Measurements from ENCODE around the gene HMCN1. TPM values are rescaled to one million over a fixed set of nuclear protein-coding genes. Genes with fewer than 3 reads are reported as not detected.

HMCN1 gene
- polyA plus RNA-seq, 1 of the 3 experiments (the other 2 are of a cell fraction), result 59.5 TPM

DNA sequence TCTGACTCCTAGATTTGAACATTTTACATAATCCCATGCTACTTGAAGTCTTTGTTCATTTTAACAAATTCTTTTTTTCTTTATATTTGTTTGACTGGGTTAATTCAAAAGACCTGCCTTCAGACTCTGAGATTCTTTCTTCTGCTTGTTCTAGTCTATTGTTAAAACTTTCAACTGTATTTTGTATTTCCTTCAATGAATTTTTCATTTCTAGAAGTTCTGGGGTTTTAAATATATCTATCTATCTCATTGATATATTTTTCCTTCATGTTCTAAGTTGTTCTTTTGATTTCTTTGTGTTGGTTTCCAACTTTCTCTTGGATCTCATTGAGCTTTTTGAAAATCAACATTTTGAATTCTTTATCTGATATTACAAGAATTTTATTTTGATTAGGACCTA lies 64.3 kb downstream of the HMCN1 start:
- Histone ChIP-seq H3F3A (replicated peaks; ENCODE audit: insufficient read depth) (peaks cover 3% of the 10 kb centered on the region), H3K4me1 (ENCODE audit: control insufficient read depth in 1 of 2, insufficient read depth in 2 of 2, low read depth in 1 of 2, low read length in 1 of 2) (peaks cover 0 to 3% of the 10 kb centered on the region in 2 experiments; a peak in 2 of 4 replicates), H3K36me3 (replicated peaks in 1 of 2; ENCODE audit: control insufficient read depth in 1 of 2, insufficient read depth in 2 of 2, low read length in 1 of 2) (peaks cover 0 to 4% of the 10 kb centered on the region in 2 experiments), H3K4me2 (no peak overlapping the region), H3K27me3 (ENCODE audit: insufficient read depth) (no peaks in the 10 kb centered on the region; the same call in 1 of the 2 replicates), H4K20me1 (ENCODE audit: insufficient read depth) (no peaks in the 10 kb centered on the region), H2AFZ (ENCODE audit: low read depth) (no peak overlapping the region), H3K9me3 (peaks cover 3% of the 10 kb centered on the region; the same call in 1 of the 2 replicates), H3K9me2 (no peaks in the 10 kb centered on the region), H3K9ac (no peak overlapping the region), H3K27ac (ENCODE audit: low read depth in 2 of 2, low read length in 1 of 2) (no peak overlapping the region), H3K79me2 (ENCODE audit: insufficient read depth) (no peaks in the 10 kb centered on the region), H3K4me3 (ENCODE audit: low read depth in 2 of 2, low read length in 1 of 2) (no peak overlapping the region)
- POLR2A ChIA-PET, result no interaction called here
- no peak for DNase-seq
- CTCF ChIA-PET, result no interaction called here
- TF ChIP-seq, protein P1, sequence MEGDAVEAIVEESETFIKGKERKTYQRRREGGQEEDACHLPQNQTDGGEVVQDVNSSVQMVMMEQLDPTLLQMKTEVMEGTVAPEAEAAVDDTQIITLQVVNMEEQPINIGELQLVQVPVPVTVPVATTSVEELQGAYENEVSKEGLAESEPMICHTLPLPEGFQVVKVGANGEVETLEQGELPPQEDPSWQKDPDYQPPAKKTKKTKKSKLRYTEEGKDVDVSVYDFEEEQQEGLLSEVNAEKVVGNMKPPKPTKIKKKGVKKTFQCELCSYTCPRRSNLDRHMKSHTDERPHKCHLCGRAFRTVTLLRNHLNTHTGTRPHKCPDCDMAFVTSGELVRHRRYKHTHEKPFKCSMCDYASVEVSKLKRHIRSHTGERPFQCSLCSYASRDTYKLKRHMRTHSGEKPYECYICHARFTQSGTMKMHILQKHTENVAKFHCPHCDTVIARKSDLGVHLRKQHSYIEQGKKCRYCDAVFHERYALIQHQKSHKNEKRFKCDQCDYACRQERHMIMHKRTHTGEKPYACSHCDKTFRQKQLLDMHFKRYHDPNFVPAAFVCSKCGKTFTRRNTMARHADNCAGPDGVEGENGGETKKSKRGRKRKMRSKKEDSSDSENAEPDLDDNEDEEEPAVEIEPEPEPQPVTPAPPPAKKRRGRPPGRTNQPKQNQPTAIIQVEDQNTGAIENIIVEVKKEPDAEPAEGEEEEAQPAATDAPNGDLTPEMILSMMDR (IDR thresholded peaks at IDR 0.05), result no peak
- TF ChIP-seq RAD21 (IDR thresholded peaks at IDR 0.05; ENCODE audit: low read length) (no peak), RXRA (IDR thresholded peaks at IDR 0.05; ENCODE audit: borderline replicate concordance, low read depth) (no peak), RCOR1 (IDR thresholded peaks at IDR 0.05; ENCODE audit: low read length) (no peak), MXI1 (IDR thresholded peaks at IDR 0.05; ENCODE audit: low read depth, low read length) (no peak), NRF1 (IDR thresholded peaks at IDR 0.05; ENCODE audit: low read depth, low read length) (no peak), FOSL2 (IDR thresholded peaks at IDR 0.05; ENCODE audit: borderline replicate concordance, low read depth) (no peak), MEF2A (IDR thresholded peaks at IDR 0.05; ENCODE audit: borderline replicate concordance, low read depth) (no peak), FOXM1 (IDR thresholded peaks at IDR 0.05; ENCODE audit: low read depth) (no peak), GABPA (IDR thresholded peaks at IDR 0.05; ENCODE audit: low read depth) (no peak), CHD2 (IDR thresholded peaks at IDR 0.05; ENCODE audit: low read length, partially characterized antibody) (no peak), EP300 (IDR thresholded peaks at IDR 0.05; ENCODE audit: borderline replicate concordance in 1 of 2, low read depth in 1 of 2, low read length in 1 of 2) (no peak), TCF12 (IDR thresholded peaks at IDR 0.05) (no peak), ZBTB33 (IDR thresholded peaks at IDR 0.05; ENCODE audit: borderline replicate concordance, low read depth) (no peak), FOXJ3 (CRISPR knock-in tag; IDR thresholded peaks at IDR 0.05) (no peak), PBX3 (IDR thresholded peaks at IDR 0.05) (no peak), NFIC (IDR thresholded peaks at IDR 0.05; ENCODE audit: borderline replicate concordance) (no peak), USF2 (IDR thresholded peaks at IDR 0.05; ENCODE audit: borderline replicate concordance, low read depth, low read length) (no peak), REST (IDR thresholded peaks at IDR 0.05; ENCODE audit: low read depth, low read length) (no peak), ELF1 (IDR thresholded peaks at IDR 0.05) (no peak)
